DND-41 (cell line): ENCODE data around the gene SMURF1.

ENCODE experiments used
- CTCF ChIP-seq: IDR thresholded peaks from 2 replicates; pipeline ENCODE4 v1.5.1; 2012; ENCODE audit warnings: borderline replicate concordance, low read length, moderate library complexity, mild to moderate bottlenecking; ENCODE audit not compliant: poor library complexity, severe bottlenecking; ENCODE audit errors: extremely low read depth
- EZH2 ChIP-seq: IDR thresholded peaks from 3 replicates; pipeline ENCODE4 v1.6.1; 2012; ENCODE audit warnings: borderline replicate concordance, low read depth, mild to moderate bottlenecking, moderate library complexity, low read length, inconsistent platforms; ENCODE audit not compliant: severe bottlenecking

GRCh38 chr7:98982686-98983085, 161.2 kb downstream of the SMURF1 start:
- TF ChIP-seq CTCF (no peak), EZH2 (no peak)
